Measurements from ENCODE around the gene TCERG1L.

GRCh38 chr10:131142517-131143380 lies 168.8 kb downstream of the TCERG1L start:
- TF ChIP-seq FOSL2 (IDR thresholded peaks at IDR 0.05; ENCODE audit: borderline replicate concordance, low read depth) (no peak), CTCF (IDR thresholded peaks at IDR 0.05) (no peak), CHD2 (IDR thresholded peaks at IDR 0.05; ENCODE audit: low read length, partially characterized antibody) (no peak), NFIC (IDR thresholded peaks at IDR 0.05; ENCODE audit: borderline replicate concordance) (no peak), TAF1 (IDR thresholded peaks at IDR 0.05; ENCODE audit: borderline replicate concordance, low read depth, low read length) (no peak), JUND (IDR thresholded peaks at IDR 0.05) (no peak), RFX5 (IDR thresholded peaks at IDR 0.05; ENCODE audit: low read length) (no peak), IRF3 (IDR thresholded peaks at IDR 0.05; ENCODE audit: low read depth, low read length) (no peak), MAX (IDR thresholded peaks at IDR 0.05; ENCODE audit: low read depth) (no peak), YY1 (IDR thresholded peaks at IDR 0.05; ENCODE audit: low read depth) (no peak), ZBTB33 (IDR thresholded peaks at IDR 0.05; ENCODE audit: borderline replicate concordance, low read depth) (no peak), EP300 (IDR thresholded peaks at IDR 0.05; ENCODE audit: borderline replicate concordance in 1 of 2, low read depth in 1 of 2, low read length in 1 of 2) (no peak), MXI1 (IDR thresholded peaks at IDR 0.05; ENCODE audit: low read depth, low read length) (no peak), RXRA (IDR thresholded peaks at IDR 0.05; ENCODE audit: borderline replicate concordance, low read depth) (no peak)
